Naive thymus-derived CD4-positive, alpha-beta T cell (primary cell): ENCODE results near the gene NOSIP. TPM values are rescaled to one million over a fixed set of nuclear protein-coding genes. Genes with fewer than 3 reads are reported as not detected.

Source experiments
- ATAC-seq: fragments of 150-1000 bp; cut with Tn5 transposase; 2 replicates; pipeline ENCODE4 v1.10.0; 2021; ENCODE audit warnings: mild to moderate bottlenecking, moderate library complexity
- CTCF ChIA-PET: fragments of 350-600 bp; sonication (Branson Sonifier 250); formaldehyde crosslinking; loops from one replicate; lab custom pipeline; 2021; ENCODE audit warnings: antibody characterized with exemption; lab: Charles Lee
- POLR2A ChIA-PET: fragments of 350-600 bp; sonication (Branson Sonifier 250); formaldehyde crosslinking; loops from one replicate; lab custom pipeline; 2021; ENCODE audit warnings: antibody characterized with exemption, inconsistent platforms; lab: Charles Lee
- DNase-seq, 9 donors: peaks; one replicate each; pipeline versions ENCODE4 v3.0.0 to v3.0.0-alpha.2; 2020 to 2022; ENCODE audit warnings: mixed read lengths in 1 of 9
- H3K27ac ChIP-seq: one replicate; pipeline ENCODE4 v1.7.0; 2013; ENCODE audit warnings: mild to moderate bottlenecking, low read depth, low read length, moderate library complexity
- H3K27me3 ChIP-seq, 2 donors: one replicate each; pipeline ENCODE4 v1.7.0; 2013; ENCODE audit warnings: low read length in 2 of 2, mild to moderate bottlenecking in 2 of 2, moderate library complexity in 2 of 2; ENCODE audit not compliant: control insufficient read depth in 2 of 2, insufficient read depth in 2 of 2
- H3K36me3 ChIP-seq, 3 experiments: 1 replicate in 2 of 3; 2 replicates in 1 of 3; pipeline ENCODE4 v1.7.0; 2013; ENCODE audit warnings: low read length in 3 of 3, mild to moderate bottlenecking in 3 of 3, moderate library complexity in 1 of 3; ENCODE audit not compliant: insufficient read depth in 3 of 3, control insufficient read depth in 2 of 3
- H3K4me1 ChIP-seq, 2 donors: one replicate each; pipeline ENCODE4 v1.7.0; 2013; ENCODE audit warnings: low read length in 2 of 2, mild to moderate bottlenecking in 2 of 2, moderate library complexity in 1 of 2; ENCODE audit not compliant: control insufficient read depth in 2 of 2, insufficient read depth in 2 of 2
- H3K4me3 ChIP-seq: 2 replicates; pipeline ENCODE4 v1.7.0; 2013; ENCODE audit warnings: mild to moderate bottlenecking, low read length
- H3K9me3 ChIP-seq, 3 experiments: 1 replicate in 2 of 3; 2 replicates in 1 of 3; pipeline ENCODE4 v1.7.0; 2013; ENCODE audit warnings: low read length in 3 of 3; ENCODE audit not compliant: control insufficient read depth in 2 of 3
- H3K27ac Mint-ChIP-seq, 9 donors: one replicate each; pipeline ENCODE4 v1.8.0; 2020 to 2022; ENCODE audit warnings: mixed read lengths in 9 of 9, mild to moderate bottlenecking in 8 of 9, moderate library complexity in 5 of 9, inconsistent platforms in 2 of 9
- H3K27me3 Mint-ChIP-seq, 5 donors: one replicate each; pipeline ENCODE4 v1.8.0; 2021 to 2022; ENCODE audit warnings: mixed read lengths in 5 of 5, mild to moderate bottlenecking in 1 of 5
- H3K36me3 Mint-ChIP-seq, 5 donors: one replicate each; pipeline ENCODE4 v1.8.0; 2020 to 2022; ENCODE audit warnings: mixed read lengths in 5 of 5, mild to moderate bottlenecking in 3 of 5, inconsistent platforms in 1 of 5
- H3K4me1 Mint-ChIP-seq, 7 donors: one replicate each; pipeline ENCODE4 v1.8.0; 2020 to 2022; ENCODE audit warnings: mixed read lengths in 7 of 7, mild to moderate bottlenecking in 3 of 7, inconsistent platforms in 1 of 7
- H3K4me3 Mint-ChIP-seq, 10 donors: one replicate each; pipeline ENCODE4 v1.8.0; 2020 to 2022; ENCODE audit warnings: mild to moderate bottlenecking in 10 of 10, mixed read lengths in 10 of 10, moderate library complexity in 6 of 10, inconsistent platforms in 2 of 10
- H3K9me3 Mint-ChIP-seq, 11 donors: one replicate each; pipeline ENCODE4 v1.8.0; 2020 to 2022; ENCODE audit warnings: mixed read lengths in 11 of 11, mild to moderate bottlenecking in 4 of 11, inconsistent platforms in 1 of 11, moderate library complexity in 1 of 11
- intact Hi-C, 2 donors: fragments of 100-400 bp; cut with micrococcal nuclease; formaldehyde crosslinking; loops; one replicate each; pipeline ENCODE4 v1.15.1; 2023
- polyA plus RNA-seq, 2 donors: library from polyadenylated mRNA; unstranded; fragments of 300-500 nt; fragmentation: Illumina TruSeq; gene quantifications; one replicate each; pipeline ENCODE4 v1.2.3, GENCODE V29; 2021
- total RNA-seq, 6 experiments: library from RNA in 5 of 6; stranded (reverse) in 5 of 6; gene quantifications; 1 replicate in 5 of 6; 2 replicates in 1 of 6; pipeline ENCODE4 v1.2.3 and lab custom pipeline; 2021 to 2026

Gene NOSIP
- total and polyA plus RNA-seq, 7 experiments from 2014 or later, result 222 to 1,232 (median 246) TPM

GRCh38 chr19:49544154-49544553, 36.2 kb downstream of the NOSIP start:
- DNase-seq (no peak), ATAC-seq (no peak)
- POLR2A ChIA-PET, result interaction anchor here (0.9 to 19.2 kb wide), 5 partner anchors 10 to 36 kb away, joined by 3 to 687 read pairs (median 4); partner anchors contain the start of gene RCN3
- Mint-ChIP-seq H3K9me3 (no peaks in the 10 kb centered on the region), H3K36me3 (peaks cover 0 to 6% (median 5%) of the 10 kb centered on the region in 5 donors), H3K27me3 (peaks cover 0 to 3% (median 0%) of the 10 kb centered on the region in 5 donors), H3K4me3 (peak overlapping the region in 9 of 10 donors; percentile 33 to 76 (median 57)), H3K4me1 (peaks cover 26 to 58% (median 35%) of the 10 kb centered on the region in 7 donors), H3K27ac (peak overlapping the region; percentile 37 to 96 (median 84))
- Histone ChIP-seq H3K4me3 (no peak overlapping the region), H3K4me1 (peaks cover 12 to 32% of the 10 kb centered on the region in 2 donors), H3K36me3 (no peaks in the 10 kb centered on the region), H3K27ac (no peak overlapping the region), H3K9me3 (no peaks in the 10 kb centered on the region), H3K27me3 (no peaks in the 10 kb centered on the region)
- intact Hi-C loops, result no loop called here
- CTCF ChIA-PET, result interaction anchor here (0.7 to 1.9 kb wide), 4 partner anchors 8 to 26 kb away, joined by 3 to 7 read pairs (median 5); partner anchors contain the start of gene RCN3

- Histone ChIP-seq H3K27me3 (no peaks in the 10 kb centered on the region), H3K9me3 (no peaks in the 10 kb centered on the region), H3K4me3 (no peak overlapping the region), H3K36me3 (peaks cover 0 to 3% (median 0%) of the 10 kb centered on the region in 3 experiments), H3K4me1 (peaks cover 8 to 21% of the 10 kb centered on the region in 2 donors), H3K27ac (no peak overlapping the region)
- no peak for ATAC-seq
- Mint-ChIP-seq H3K36me3 (peaks cover 0 to 6% (median 5%) of the 10 kb centered on the region in 5 donors), H3K27ac (no peak overlapping the region), H3K4me3 (peak overlapping the region in 1 of 10 donors; percentile 48), H3K27me3 (peaks cover 0 to 3% (median 0%) of the 10 kb centered on the region in 5 donors), H3K9me3 (no peaks in the 10 kb centered on the region), H3K4me1 (peaks cover 21 to 47% (median 23%) of the 10 kb centered on the region in 7 donors)
- intact Hi-C loops, result no loop called here
- ChIA-PET CTCF (interaction anchor here (0.7 to 1.9 kb wide), 2 partner anchors 26 to 28 kb away, joined by 3 to 7 read pairs; no protein-coding TSS in a partner anchor), POLR2A (interaction anchor here (1.0 to 19.2 kb wide), 5 partner anchors 9 to 29 kb away, joined by 3 to 687 read pairs (median 4); partner anchors contain the start of gene RCN3)
- DNase-seq, result no peak
Measured at GRCh38 chr19:49543032-49543431, 37.3 kb downstream of the NOSIP start.

DNA sequence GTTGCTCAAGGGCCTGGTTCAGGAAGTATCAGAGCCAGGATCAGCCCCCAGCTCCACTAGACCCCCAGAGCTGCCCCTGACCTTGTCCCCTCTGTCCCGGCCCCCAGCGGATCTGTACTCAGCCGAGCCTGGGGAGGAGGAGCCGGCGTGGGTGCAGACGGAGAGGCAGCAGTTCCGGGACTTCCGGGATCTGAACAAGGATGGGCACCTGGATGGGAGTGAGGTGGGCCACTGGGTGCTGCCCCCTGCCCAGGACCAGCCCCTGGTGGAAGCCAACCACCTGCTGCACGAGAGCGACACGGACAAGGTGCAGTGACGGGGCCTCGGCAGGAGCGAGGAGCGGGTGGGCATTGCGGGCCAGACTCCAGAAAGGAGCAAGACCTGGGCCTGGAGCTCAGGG, 37.9 kb downstream of the NOSIP start:
- POLR2A ChIA-PET, result interaction anchor here (1.0 to 19.2 kb wide), 3 partner anchors 11 to 24 kb away, joined by 3 to 687 read pairs (median 4); partner anchors contain the start of gene RCN3
- no peaks in the 10 kb centered on the region for H3K27me3 ChIP-seq
- peaks cover 0 to 6% (median 5%) of the 10 kb centered on the region in 5 donors for H3K36me3 Mint-ChIP-seq
- intact Hi-C loops, result no loop called here
- no peaks in the 10 kb centered on the region for H3K9me3 Mint-ChIP-seq
- peaks cover 8 to 17% of the 10 kb centered on the region in 2 donors for H3K4me1 ChIP-seq
- no peak overlapping the region for H3K27ac Mint-ChIP-seq
- CTCF ChIA-PET, result interaction anchor here (0.6 to 1.9 kb wide), 2 partner anchors 27 to 28 kb away, joined by 4 to 7 read pairs; no protein-coding TSS in a partner anchor
- no peaks in the 10 kb centered on the region for H3K9me3 ChIP-seq
- no peak overlapping the region for H3K4me3 ChIP-seq
- ATAC-seq (no peak), DNase-seq (no peak)
- H3K36me3 ChIP-seq, result peaks cover 0 to 3% (median 0%) of the 10 kb centered on the region in 3 experiments
- H3K4me3 Mint-ChIP-seq, result peak overlapping the region in 1 of 10 donors; percentile 48
- H3K4me1 Mint-ChIP-seq, result peaks cover 21 to 41% (median 23%) of the 10 kb centered on the region in 7 donors
- H3K27ac ChIP-seq, result no peak overlapping the region
- peaks cover 0 to 3% (median 0%) of the 10 kb centered on the region in 5 donors for H3K27me3 Mint-ChIP-seq

DNA sequence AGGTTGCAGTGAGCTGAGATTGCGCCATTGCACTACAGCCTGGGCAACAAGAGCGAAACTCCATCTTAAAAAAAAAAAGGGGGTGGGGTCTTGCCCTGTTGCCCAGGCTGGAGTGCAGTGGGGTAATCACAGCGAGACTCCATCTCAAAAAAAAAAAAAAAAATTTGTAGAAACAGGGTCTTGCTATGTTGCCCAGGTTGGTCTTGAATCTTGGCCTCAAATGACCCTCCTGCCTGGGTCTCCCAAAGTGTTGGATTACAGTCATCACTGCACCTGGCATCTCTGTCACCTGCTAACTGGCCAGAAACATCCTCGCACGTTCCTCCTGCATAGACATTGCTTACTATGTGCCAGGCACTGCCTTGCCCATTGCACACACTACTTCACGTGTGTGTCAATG, 38.4 kb downstream of the NOSIP start:
- H3K4me1 ChIP-seq, result peaks cover 3 to 11% of the 10 kb centered on the region in 2 donors
- Mint-ChIP-seq H3K4me3 (no peak overlapping the region), H3K36me3 (peaks cover 0 to 6% (median 5%) of the 10 kb centered on the region in 5 donors), H3K27me3 (peaks cover 0 to 3% (median 0%) of the 10 kb centered on the region in 5 donors), H3K9me3 (no peaks in the 10 kb centered on the region), H3K4me1 (peaks cover 16 to 36% (median 21%) of the 10 kb centered on the region in 7 donors), H3K27ac (no peak overlapping the region)
- ATAC-seq (no peak), DNase-seq (no peak)
- intact Hi-C loops, result no loop called here
- H3K36me3 ChIP-seq, result peaks cover 0 to 3% (median 0%) of the 10 kb centered on the region in 3 experiments
- H3K9me3 ChIP-seq, result no peaks in the 10 kb centered on the region
- ChIA-PET POLR2A (interaction anchor here (1.1 kb wide), 1 partner anchor 13 kb away, joined by 4 read pairs; no protein-coding TSS in a partner anchor), CTCF (interaction anchor here (1.2 to 1.5 kb wide), 2 partner anchors 28 to 37 kb away, joined by 3 to 5 read pairs; no protein-coding TSS in a partner anchor)
- H3K27ac ChIP-seq, result no peak overlapping the region
- H3K27me3 ChIP-seq, result no peaks in the 10 kb centered on the region
- H3K4me3 ChIP-seq, result no peak overlapping the region

DNA sequence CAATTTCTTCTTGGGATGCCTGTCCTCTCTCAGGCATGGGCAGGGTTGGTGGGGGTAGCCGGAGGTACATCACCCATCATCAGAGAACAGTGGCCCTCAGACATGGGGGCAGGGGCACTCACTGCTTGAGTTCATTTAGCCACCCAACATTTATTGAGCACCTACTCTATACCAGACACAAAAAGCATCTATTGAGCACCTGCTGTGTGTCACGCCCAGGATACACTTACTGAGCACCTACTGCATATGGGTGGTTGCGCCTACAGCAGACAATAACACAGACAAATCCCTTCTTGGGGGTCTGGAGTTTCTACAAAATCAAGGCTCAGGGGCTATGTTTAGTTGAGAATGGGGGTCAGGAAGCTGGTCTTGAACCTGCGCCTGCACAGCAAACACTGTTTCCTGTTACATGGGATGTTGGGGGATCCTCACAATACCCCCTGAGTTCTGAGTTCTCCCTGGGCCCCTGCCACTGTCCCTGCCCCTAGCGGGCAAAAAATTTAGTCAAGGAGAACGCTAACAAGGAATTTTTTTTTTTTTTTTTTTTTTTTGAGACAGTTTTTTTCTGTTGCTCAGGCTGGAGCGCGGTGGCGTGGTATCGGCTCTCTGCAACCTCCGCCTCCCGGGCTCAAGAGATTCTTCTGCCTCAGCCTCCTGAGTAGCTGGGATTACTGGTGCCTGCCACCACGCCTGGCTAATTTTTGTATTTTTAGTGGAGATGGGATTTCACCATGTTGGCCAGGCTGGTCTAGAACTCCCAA, 41.0 kb downstream of the NOSIP start:
- ATAC-seq (no peak), DNase-seq (no peak)
- intact Hi-C loops, result no loop called here
- Mint-ChIP-seq H3K27ac (no peak overlapping the region), H3K4me3 (no peak overlapping the region), H3K27me3 (peaks cover 0 to 2% (median 0%) of the 10 kb centered on the region in 5 donors), H3K36me3 (peaks cover 0 to 6% (median 5%) of the 10 kb centered on the region in 5 donors), H3K4me1 (peaks cover 21 to 39% (median 25%) of the 10 kb centered on the region in 7 donors), H3K9me3 (no peaks in the 10 kb centered on the region)
- Histone ChIP-seq H3K27ac (no peak overlapping the region), H3K4me3 (no peak overlapping the region), H3K9me3 (no peaks in the 10 kb centered on the region), H3K36me3 (peaks cover 0 to 3% (median 0%) of the 10 kb centered on the region in 3 experiments), H3K27me3 (no peaks in the 10 kb centered on the region), H3K4me1 (peaks cover 10 to 15% of the 10 kb centered on the region in 2 donors)
- CTCF ChIA-PET, result no interaction called here
- POLR2A ChIA-PET, result interaction anchor here (1.3 to 1.5 kb wide), 3 partner anchors 10 to 22 kb away, joined by 3 to 5 read pairs (median 3); partner anchors contain the start of gene RCN3

GRCh38 chr19:49538643-49539042, 41.7 kb downstream of the NOSIP start:
- no peaks in the 10 kb centered on the region for H3K9me3 ChIP-seq
- peaks cover 12% of the 10 kb centered on the region in 2 donors for H3K4me1 ChIP-seq
- H3K27me3 ChIP-seq, result no peaks in the 10 kb centered on the region
- H3K27ac ChIP-seq, result no peak overlapping the region
- no peak overlapping the region for H3K4me3 ChIP-seq
- CTCF ChIA-PET, result interaction anchor here (1.0 kb wide), 1 partner anchor 8 kb away, joined by 6 read pairs; no protein-coding TSS in a partner anchor
- H3K36me3 ChIP-seq, result peaks cover 0 to 3% (median 0%) of the 10 kb centered on the region in 3 experiments
- no peak overlapping the region for H3K27ac Mint-ChIP-seq
- intact Hi-C loops, result no loop called here
- no peak for ATAC-seq
- H3K9me3 Mint-ChIP-seq, result no peaks in the 10 kb centered on the region
- peaks cover 17 to 33% (median 21%) of the 10 kb centered on the region in 7 donors for H3K4me1 Mint-ChIP-seq
- POLR2A ChIA-PET, result interaction anchor here (0.6 to 1.5 kb wide), 3 partner anchors 10 to 29 kb away, joined by 3 to 5 read pairs (median 5); no protein-coding TSS in a partner anchor
- no peak for DNase-seq
- H3K4me3 Mint-ChIP-seq, result no peak overlapping the region
- peaks cover 0 to 6% (median 3%) of the 10 kb centered on the region in 5 donors for H3K36me3 Mint-ChIP-seq
- peaks cover 0 to 2% (median 0%) of the 10 kb centered on the region in 5 donors for H3K27me3 Mint-ChIP-seq
